H1 (cell line): ENCODE measurements around the gene RGS17.

ENCODE experiments used
- BACH1 ChIP-seq: IDR thresholded peaks from 2 replicates; pipeline ENCODE4 v1.6.1; 2012; ENCODE audit warnings: low read length, improper control_type of control experiment
- CEBPB ChIP-seq: IDR thresholded peaks from 2 replicates; pipeline ENCODE4 v1.6.1; 2012; ENCODE audit warnings: low read depth, low read length
- CTCF ChIP-seq, 3 experiments: IDR thresholded peaks; 1 replicate in 2 of 3; 2 replicates in 1 of 3; pipeline versions ENCODE4 v1.5.1 to v1.6.1; 2011; ENCODE audit warnings: low read length in 3 of 3, mild to moderate bottlenecking in 3 of 3, inconsistent platforms in 2 of 3, low read depth in 1 of 3, moderate library complexity in 1 of 3; ENCODE audit not compliant: insufficient read depth in 1 of 3; ENCODE audit errors: control extremely low read depth in 1 of 3
- FOSL1 ChIP-seq: IDR thresholded peaks from 2 replicates; pipeline ENCODE4 v1.6.1; 2011; ENCODE audit warnings: mild to moderate bottlenecking, low read depth, low read length, moderate library complexity; ENCODE audit not compliant: insufficient read depth
- KDM1A ChIP-seq: fragments of 200-600, 300-600 bp; sonication (generic); IDR thresholded peaks from 2 replicates; pipeline ENCODE4 v1.7.1; 2016; ENCODE audit warnings: mild to moderate bottlenecking, low read length, borderline replicate concordance
- POLR2A ChIP-seq, 2 experiments: IDR thresholded peaks; 1 replicate in 1 of 2; 2 replicates in 1 of 2; pipeline ENCODE4 v1.6.1; 2011; ENCODE audit warnings: low read depth in 2 of 2, low read length in 2 of 2, mild to moderate bottlenecking in 2 of 2; ENCODE audit errors: control extremely low read depth in 1 of 2
- POLR2AphosphoS5 ChIP-seq: IDR thresholded peaks from 2 replicates; pipeline ENCODE4 v1.6.1; 2011; ENCODE audit warnings: low read depth, low read length
- RAD21 ChIP-seq, 2 experiments: IDR thresholded peaks in 1 of 2; conservative IDR thresholded peaks in 1 of 2; 2 replicates each; pipeline ENCODE4 v1.6.1; 2011; ENCODE audit warnings: low read depth in 2 of 2, low read length in 2 of 2, improper control_type of control experiment in 1 of 2, inconsistent platforms in 1 of 2, mild to moderate bottlenecking in 1 of 2, moderate library complexity in 1 of 2
- SIX5 ChIP-seq: IDR thresholded peaks from 2 replicates; pipeline ENCODE4 v1.6.1; 2011; ENCODE audit warnings: mild to moderate bottlenecking, low read depth, low read length
- SP4 ChIP-seq: IDR thresholded peaks from 2 replicates; pipeline ENCODE4 v1.6.1; 2012; ENCODE audit warnings: low read length, inconsistent platforms
- TAF1 ChIP-seq: IDR thresholded peaks from 2 replicates; pipeline ENCODE4 v1.6.1; 2011; ENCODE audit warnings: mild to moderate bottlenecking, low read depth, low read length
- TAF7 ChIP-seq: optimal IDR thresholded peaks from 2 replicates; pipeline ENCODE3; 2011; ENCODE audit warnings: low read depth, mild to moderate bottlenecking, inconsistent platforms, low read length, moderate library complexity, borderline replicate concordance
- TEAD4 ChIP-seq: IDR thresholded peaks from 2 replicates; pipeline ENCODE4 v1.6.1; 2012; ENCODE audit warnings: low read depth, low read length, inconsistent platforms, mixed read lengths
- YY1 ChIP-seq: IDR thresholded peaks from 2 replicates; pipeline ENCODE4 v1.6.1; 2011; ENCODE audit warnings: low read depth, mild to moderate bottlenecking, low read length

GRCh38 chr6:152982904-152983636, 148.0 kb downstream of the RGS17 start, which contains the start of gene FBXO5:
- peak; percentile 86 to 97 for TF ChIP-seq POLR2A (IDR thresholded peaks at IDR 0.05; ENCODE audit: control extremely low read depth in 1 of 2, low read depth in 2 of 2, low read length in 2 of 2)
- TF ChIP-seq CTCF (IDR thresholded peaks at IDR 0.05; ENCODE audit: control extremely low read depth in 1 of 3, insufficient read depth in 1 of 3, low read depth in 1 of 3, low read length in 3 of 3) = peak in 1 of 3 experiments; percentile 4; a peak in 1 of 4 replicates
- TF ChIP-seq TAF1 = peak; percentile 92
- no peak for TF ChIP-seq YY1
- TF ChIP-seq RAD21 (IDR thresholded peaks at IDR 0.05 in 1 of 2, conservative IDR thresholded peaks at IDR 0.05 in 1 of 2; ENCODE audit: low read depth in 2 of 2, low read length in 2 of 2) = no peak
- no peak for TF ChIP-seq FOSL1
- TF ChIP-seq SP4 = peak; percentile 73
- TF ChIP-seq CEBPB = no peak
- TF ChIP-seq SIX5 = no peak
- TF ChIP-seq KDM1A = no peak
- TF ChIP-seq POLR2AphosphoS5 = peak; percentile 84
- TF ChIP-seq BACH1 = 0 out of 2 replicates have a peak, but pooled peaks have one; percentile 9
- peak; percentile 84 for TF ChIP-seq TAF7
- no peak for TF ChIP-seq TEAD4
